Thymus (tissue), 11 donors: ENCODE results near the gene ARHGAP20. TPM values are rescaled to one million over a fixed set of nuclear protein-coding genes. Genes with fewer than 3 reads are reported as not detected.

Experiments
- DNase-seq, 9 donors: peaks; one replicate each; pipeline ENCODE4 v3.0.0-alpha.2; 2013; ENCODE audit warnings: low spot score in 9 of 9, low read depth in 6 of 9, missing footprints in 1 of 9
- H3K27ac ChIP-seq, 2 donors: one replicate each; pipeline ENCODE4 v1.5.1; 2013; ENCODE audit warnings: control low read depth in 1 of 2, low read depth in 1 of 2, low read length in 1 of 2, mild to moderate bottlenecking in 1 of 2, moderate library complexity in 1 of 2
- H3K27me3 ChIP-seq, 2 donors: one replicate each; pipeline ENCODE4 v1.5.1; 2013; ENCODE audit warnings: low read length in 1 of 2; ENCODE audit not compliant: control insufficient read depth in 2 of 2, insufficient read depth in 1 of 2
- H3K36me3 ChIP-seq, 2 donors: one replicate each; pipeline ENCODE4 v1.5.1; 2013; ENCODE audit warnings: low read length in 1 of 2, mild to moderate bottlenecking in 1 of 2, moderate library complexity in 1 of 2; ENCODE audit not compliant: control insufficient read depth in 2 of 2, insufficient read depth in 2 of 2
- H3K4me1 ChIP-seq, 2 donors: one replicate each; pipeline ENCODE4 v1.5.1; 2013; ENCODE audit warnings: low read length in 2 of 2; ENCODE audit not compliant: control insufficient read depth in 2 of 2, insufficient read depth in 2 of 2
- H3K4me3 ChIP-seq, 2 donors: one replicate each; pipeline ENCODE4 v1.5.1; 2013; ENCODE audit warnings: low read length in 2 of 2, control low read depth in 1 of 2, mild to moderate bottlenecking in 1 of 2
- H3K9me3 ChIP-seq, 2 donors: one replicate each; pipeline ENCODE4 v1.5.1; 2013; ENCODE audit warnings: low read length in 1 of 2, mild to moderate bottlenecking in 1 of 2; ENCODE audit not compliant: control insufficient read depth in 2 of 2, insufficient read depth in 1 of 2
- WGBS: extraction: QIAGEN DNeasy Blood & Tissue Kit; methylation state at CpG from one replicate; pipeline ENCODE4 v1.1.7; 2013; 5-methylcytosine and 5-hydroxymethylcytosine counted together
- polyA plus RNA-seq: library from polyadenylated mRNA; stranded (reverse); fragments of 200-250 nt; gene quantifications from one replicate; pipeline ENCODE4 v1.2.3, GENCODE V29; 2013
- total RNA-seq: library from RNA; stranded (reverse); fragments of 120-200 nt; gene quantifications from one replicate; pipeline ENCODE4 v1.2.4, GENCODE V29; 2013
- donor health status: healthy.

The ARHGAP20 gene
- total and polyA plus RNA-seq, 2 donors: 0.57 to 1.3 TPM

- DNase-seq: no peak
- Histone ChIP-seq H3K4me1 (no peaks in the 10 kb centered on the region), H3K9me3 (no peaks in the 10 kb centered on the region), H3K36me3 (no peaks in the 10 kb centered on the region), H3K27me3 (no peaks in the 10 kb centered on the region), H3K4me3 (no peak overlapping the region), H3K27ac (no peak overlapping the region)
- WGBS: 93% methylated on average over 4 of the region's 4 CpGs
These were observed 35.3 kb upstream of the ARHGAP20 start for GRCh38 chr11:110747531-110747930.

GRCh38 chr11:110738641-110739040, 26.4 kb upstream of the ARHGAP20 start:
- Histone ChIP-seq H3K4me1 (no peaks in the 10 kb centered on the region), H3K36me3 (no peaks in the 10 kb centered on the region), H3K27me3 (no peaks in the 10 kb centered on the region), H3K4me3 (no peak overlapping the region), H3K9me3 (no peaks in the 10 kb centered on the region), H3K27ac (no peak overlapping the region)
- 98% methylated on average over 1 of the region's 1 CpG for WGBS
- no peak for DNase-seq

DNA sequence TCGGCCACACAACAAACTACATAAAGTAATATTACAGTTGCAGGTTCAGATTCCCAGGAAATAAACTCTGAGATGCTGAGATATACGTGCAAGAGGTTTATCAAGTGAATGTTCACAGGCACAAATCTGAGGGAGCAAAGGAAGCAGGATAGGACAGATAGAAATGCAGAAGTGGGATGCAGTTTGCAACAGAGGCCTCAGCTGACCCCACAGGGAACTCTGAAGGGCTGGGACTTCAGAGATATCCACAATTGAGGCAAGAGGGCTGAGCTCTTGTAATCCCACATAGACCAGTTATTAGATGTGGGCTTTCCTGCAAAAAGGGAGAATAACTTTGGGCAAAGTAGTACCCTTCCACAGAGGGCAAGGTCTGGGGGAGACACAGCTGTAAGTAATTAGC, 25.4 kb upstream of the ARHGAP20 start:
- no peak overlapping the region for H3K27ac ChIP-seq
- H3K27me3 ChIP-seq: no peaks in the 10 kb centered on the region
- no peaks in the 10 kb centered on the region for H3K4me1 ChIP-seq
- 90% methylated on average over 2 of the region's 2 CpGs for WGBS
- no peak for DNase-seq
- no peak overlapping the region for H3K4me3 ChIP-seq
- H3K9me3 ChIP-seq: no peaks in the 10 kb centered on the region
- H3K36me3 ChIP-seq: no peaks in the 10 kb centered on the region

DNA sequence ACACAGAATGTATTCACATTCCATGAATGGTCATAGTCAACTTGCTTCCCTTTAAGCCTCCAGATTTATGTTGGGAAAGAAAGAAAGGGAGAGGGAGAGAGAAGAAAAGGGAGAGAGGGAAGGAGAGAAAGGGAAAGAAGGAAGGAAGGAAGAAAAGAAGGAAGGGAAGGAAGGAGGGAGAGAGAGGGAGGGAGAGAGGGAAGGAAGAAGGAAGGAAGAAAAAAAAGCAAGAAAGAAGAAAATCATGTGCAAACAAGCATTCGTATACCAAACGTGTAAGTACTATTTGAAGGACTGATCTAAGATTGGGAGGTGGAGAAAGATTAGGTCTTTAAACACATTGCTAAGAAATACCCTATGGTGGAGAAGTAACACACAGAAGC, 23.9 kb upstream of the ARHGAP20 start:
- Histone ChIP-seq H3K4me3 (no peak overlapping the region), H3K27me3 (no peaks in the 10 kb centered on the region), H3K27ac (no peak overlapping the region), H3K9me3 (no peaks in the 10 kb centered on the region), H3K4me1 (no peaks in the 10 kb centered on the region), H3K36me3 (no peaks in the 10 kb centered on the region)
- WGBS: 95% methylated on average over 2 of the region's 2 CpGs
- DNase-seq: no peak

GRCh38 chr11:110735455-110736170, 23.4 kb upstream of the ARHGAP20 start:
- Histone ChIP-seq H3K27me3 (no peaks in the 10 kb centered on the region), H3K4me1 (no peaks in the 10 kb centered on the region), H3K36me3 (no peaks in the 10 kb centered on the region), H3K27ac (no peak overlapping the region), H3K4me3 (no peak overlapping the region), H3K9me3 (no peaks in the 10 kb centered on the region)
- no peak for DNase-seq

GRCh38 chr11:110734790-110735189, 22.6 kb upstream of the ARHGAP20 start:
- no peaks in the 10 kb centered on the region for H3K4me1 ChIP-seq
- H3K9me3 ChIP-seq: no peaks in the 10 kb centered on the region
- no peak for DNase-seq
- no peak overlapping the region for H3K27ac ChIP-seq
- H3K4me3 ChIP-seq: no peak overlapping the region
- WGBS: 97% methylated on average over 2 of the region's 2 CpGs
- no peaks in the 10 kb centered on the region for H3K27me3 ChIP-seq
- H3K36me3 ChIP-seq: no peaks in the 10 kb centered on the region

DNA sequence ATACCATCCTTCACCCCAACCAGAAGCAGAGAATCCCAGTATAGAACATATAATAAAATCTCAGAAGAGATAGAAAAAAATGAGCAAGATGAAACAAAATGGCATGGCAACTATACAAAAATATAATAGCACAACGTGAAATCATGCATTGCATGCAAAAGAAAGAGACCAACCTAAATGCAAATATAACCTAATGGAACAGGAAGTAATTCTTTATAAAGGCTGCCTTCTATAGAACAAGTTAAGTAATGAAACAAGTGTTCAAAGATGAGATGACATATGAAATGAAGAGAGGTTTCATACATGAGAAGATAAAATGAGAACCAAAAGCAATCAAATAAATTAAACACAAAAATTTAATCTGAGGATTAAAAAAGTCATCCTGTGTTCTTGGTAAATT, 18.5 kb upstream of the ARHGAP20 start:
- 94% methylated on average over 1 of the region's 1 CpG for WGBS
- H3K4me1 ChIP-seq: no peaks in the 10 kb centered on the region

DNA sequence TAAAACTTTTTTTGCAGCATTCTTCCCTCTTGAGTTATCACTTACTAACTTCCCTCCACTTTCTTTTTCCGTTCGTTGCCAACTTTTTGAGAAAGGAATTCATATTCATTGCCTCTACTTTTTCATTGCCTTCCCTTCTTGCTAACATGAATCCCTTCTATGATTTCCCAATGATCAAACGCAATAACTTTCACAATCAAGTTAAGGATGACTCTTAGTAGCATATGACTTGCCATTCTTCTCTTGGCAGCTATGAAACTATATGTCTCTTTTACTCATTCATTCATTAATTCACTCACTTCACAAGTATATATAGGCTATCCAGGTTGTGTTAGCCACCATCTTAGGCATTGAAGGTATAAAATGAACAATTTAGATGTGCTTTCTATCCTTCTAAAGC, 16.6 kb upstream of the ARHGAP20 start:
- WGBS: 95% methylated on average over 3 of the region's 3 CpGs

More for the DNA sequence above, 18.5 kb upstream of the ARHGAP20 start:
- Histone ChIP-seq H3K9me3 (no peaks in the 10 kb centered on the region), H3K36me3 (no peaks in the 10 kb centered on the region), H3K4me3 (no peak overlapping the region), H3K27ac (no peak overlapping the region), H3K27me3 (no peaks in the 10 kb centered on the region)
- DNase-seq: no peak

DNA sequence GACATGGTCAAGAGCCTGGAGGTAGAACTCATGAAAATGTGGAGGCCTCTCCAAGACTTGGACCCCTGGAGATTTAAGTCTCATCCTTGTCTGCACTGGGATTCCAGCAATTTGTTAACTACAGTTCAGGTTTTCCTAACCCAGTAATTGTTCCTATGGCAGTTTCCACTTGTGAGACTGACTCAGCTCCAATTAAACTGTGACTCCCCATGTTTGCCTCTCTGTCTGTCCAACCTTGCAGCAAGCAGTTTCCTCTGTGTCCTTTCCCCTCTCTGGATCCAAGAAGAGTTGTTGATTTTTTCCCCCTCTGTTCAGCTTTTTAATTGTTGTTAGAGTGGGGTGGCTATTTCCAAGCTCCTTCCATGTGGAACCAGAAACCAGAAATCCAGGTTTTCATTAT, 16.2 kb upstream of the ARHGAP20 start:
- Histone ChIP-seq H3K9me3 (no peaks in the 10 kb centered on the region), H3K36me3 (no peaks in the 10 kb centered on the region), H3K4me1 (no peaks in the 10 kb centered on the region), H3K27me3 (no peaks in the 10 kb centered on the region), H3K4me3 (no peak overlapping the region), H3K27ac (no peak overlapping the region)
- DNase-seq: no peak

More for the DNA sequence above, 16.6 kb upstream of the ARHGAP20 start:
- Histone ChIP-seq H3K9me3 (no peaks in the 10 kb centered on the region), H3K4me3 (no peak overlapping the region), H3K27ac (no peak overlapping the region), H3K4me1 (no peaks in the 10 kb centered on the region), H3K36me3 (no peaks in the 10 kb centered on the region), H3K27me3 (no peaks in the 10 kb centered on the region)
- no peak for DNase-seq
